SK-N-SH (cell line): ENCODE measurements around the gene ANXA11. TPM values are rescaled to one million over a fixed set of nuclear protein-coding genes. Genes with fewer than 3 reads are reported as not detected.

Experiments used
- CTCF ChIA-PET: fragments of 300-600, 350-600 bp; formaldehyde crosslinking; extraction: SDS; loops from one replicate; lab custom pipeline; 2021; lab: Yijun Ruan, JAX
- POLR2A ChIA-PET: fragments of 350-600 bp; sonication (Branson Sonifier 250); formaldehyde crosslinking; extraction: SDS; loops from one replicate; lab custom pipeline; 2020; ENCODE audit warnings: antibody characterized with exemption, inconsistent platforms; lab: Yijun Ruan, JAX
- DNase-seq: peaks from one replicate; pipeline ENCODE4 v3.0.0; 2012
- H2AFZ ChIP-seq: fragments of 200-600 bp; sonication (generic); 2 replicates; pipeline ENCODE4 v1.8.1; 2016; ENCODE audit warnings: antibody characterized with exemption, mild to moderate bottlenecking, low read depth
- H3F3A ChIP-seq: fragments of 200-600 bp; sonication (generic); replicated peaks from 2 replicates; pipeline ENCODE3; 2016; ENCODE audit warnings: antibody characterized with exemption, mild to moderate bottlenecking; ENCODE audit not compliant: insufficient read depth
- H3K27ac ChIP-seq, 2 experiments: fragments of 200-500 bp in 1 of 2; fragments of 200-600 bp in 1 of 2; sonication (Bioruptor generic) in 1 of 2; sonication (generic), shearing (Covaris generic) in 1 of 2; 2 replicates each; pipeline versions ENCODE4 v1.5.1 to v1.6.1; 2014 to 2016; ENCODE audit warnings: low read depth in 2 of 2, inconsistent platforms in 1 of 2, low read length in 1 of 2, mild to moderate bottlenecking in 1 of 2, mixed read lengths in 1 of 2
- H3K27me3 ChIP-seq: fragments of 200-600 bp; sonication (generic), shearing (Covaris generic); 2 replicates; pipeline ENCODE4 v1.6.1; 2016; ENCODE audit warnings: mixed run types; ENCODE audit not compliant: insufficient read depth
- H3K36me3 ChIP-seq, 2 experiments: fragments of 200-500 bp in 1 of 2; fragments of 200-600 bp in 1 of 2; sonication (Bioruptor generic) in 1 of 2; sonication (generic) in 1 of 2; replicated peaks in 1 of 2; 2 replicates each; pipeline versions ENCODE3 to v1.5.1; 2014 to 2016; ENCODE audit warnings: low read length in 1 of 2, mild to moderate bottlenecking in 1 of 2; ENCODE audit not compliant: insufficient read depth in 2 of 2, control insufficient read depth in 1 of 2
- H3K4me1 ChIP-seq, 2 experiments: fragments of 200-500 bp in 1 of 2; fragments of 200-600 bp in 1 of 2; sonication (Bioruptor generic) in 1 of 2; sonication (generic), shearing (Covaris generic) in 1 of 2; 2 replicates each; pipeline versions ENCODE4 v1.5.1 to v1.6.1; 2014 to 2016; ENCODE audit warnings: low read depth in 1 of 2, low read length in 1 of 2, mixed run types in 1 of 2; ENCODE audit not compliant: insufficient read depth in 2 of 2, control insufficient read depth in 1 of 2
- H3K4me2 ChIP-seq: fragments of 200-600 bp; sonication (generic), shearing (Covaris generic); 2 replicates; pipeline ENCODE4 v1.6.1; 2017; ENCODE audit warnings: mixed run types
- H3K4me3 ChIP-seq, 2 experiments: fragments of 200-500 bp in 1 of 2; fragments of 200-600 bp in 1 of 2; sonication (Bioruptor generic) in 1 of 2; sonication (generic), shearing (Covaris generic) in 1 of 2; 2 replicates each; pipeline versions ENCODE4 v1.5.1 to v1.8.1; 2014 to 2016; ENCODE audit warnings: low read depth in 2 of 2, inconsistent platforms in 1 of 2, low read length in 1 of 2, mild to moderate bottlenecking in 1 of 2, mixed read lengths in 1 of 2, moderate library complexity in 1 of 2
- H3K79me2 ChIP-seq: fragments of 200-600 bp; sonication (generic); 2 replicates; pipeline ENCODE4 v1.8.1; 2017; ENCODE audit warnings: mild to moderate bottlenecking; ENCODE audit not compliant: insufficient read depth
- H3K9ac ChIP-seq: fragments of 200-600 bp; sonication (generic); 2 replicates; pipeline ENCODE4 v1.6.1; 2017; ENCODE audit warnings: mixed run types
- H3K9me2 ChIP-seq: fragments of 200-600 bp; sonication (generic); 2 replicates; pipeline ENCODE4 v1.6.1; 2017; ENCODE audit warnings: mixed run types
- H3K9me3 ChIP-seq: fragments of 200-600 bp; sonication (generic); 2 replicates; pipeline ENCODE4 v1.6.1; 2017; ENCODE audit warnings: mixed run types, mild to moderate bottlenecking, moderate library complexity
- H4K20me1 ChIP-seq: fragments of 200-600 bp; sonication (generic); 2 replicates; pipeline ENCODE4 v1.6.1; 2017; ENCODE audit warnings: mild to moderate bottlenecking, mixed run types; ENCODE audit not compliant: insufficient read depth
- EP300 ChIP-seq, 2 experiments: IDR thresholded peaks; 2 replicates each; pipeline versions ENCODE4 v1.4.0 to v1.6.1; 2012; ENCODE audit warnings: borderline replicate concordance in 1 of 2, low read depth in 1 of 2, low read length in 1 of 2
- FOSL2 ChIP-seq: IDR thresholded peaks from 2 replicates; pipeline ENCODE4 v1.4.0; 2012; ENCODE audit warnings: low read depth, mild to moderate bottlenecking, moderate library complexity, borderline replicate concordance
- FOXJ3 ChIP-seq: sonication (generic); formaldehyde crosslinking; IDR thresholded peaks from 2 replicates; pipeline ENCODE4 v1.5.1; 2020; ENCODE audit warnings: mild to moderate bottlenecking, missing genetic modification reagents
- GABPA ChIP-seq: IDR thresholded peaks from 2 replicates; pipeline ENCODE4 v1.4.0; 2012; ENCODE audit warnings: low read depth, mild to moderate bottlenecking
- GATA2 ChIP-seq: sonication (generic); formaldehyde crosslinking; IDR thresholded peaks from 2 replicates; pipeline ENCODE4 v1.5.0; 2020; ENCODE audit warnings: mild to moderate bottlenecking, missing genetic modification reagents
- IRF3 ChIP-seq: fragments of 150-350 bp; IDR thresholded peaks from 2 replicates; pipeline ENCODE4 v1.6.1; 2016; ENCODE audit warnings: mild to moderate bottlenecking, low read depth, low read length
- MAX ChIP-seq: IDR thresholded peaks from 2 replicates; pipeline ENCODE4 v1.4.0; 2012; ENCODE audit warnings: low read depth
- MEF2A ChIP-seq: IDR thresholded peaks from 2 replicates; pipeline ENCODE4 v1.4.0; 2012; ENCODE audit warnings: low read depth, borderline replicate concordance
- NFIC ChIP-seq: IDR thresholded peaks from 2 replicates; pipeline ENCODE4 v1.4.0; 2012; ENCODE audit warnings: borderline replicate concordance
- REST ChIP-seq: IDR thresholded peaks from 2 replicates; pipeline ENCODE4 v1.6.1; 2012; ENCODE audit warnings: mild to moderate bottlenecking, low read depth, low read length, moderate library complexity
- SIN3A ChIP-seq: IDR thresholded peaks from 2 replicates; pipeline ENCODE4 v1.6.1; 2012; ENCODE audit warnings: low read depth, mild to moderate bottlenecking, low read length, moderate library complexity, borderline replicate concordance
- SMC3 ChIP-seq: IDR thresholded peaks from 2 replicates; pipeline ENCODE4 v1.6.1; 2012; ENCODE audit warnings: low read depth, low read length, improper control_type of control experiment
- TAF1 ChIP-seq: IDR thresholded peaks from 2 replicates; pipeline ENCODE4 v1.6.1; 2012; ENCODE audit warnings: low read depth, mild to moderate bottlenecking, low read length, moderate library complexity, borderline replicate concordance
- USF1 ChIP-seq: IDR thresholded peaks from 2 replicates; pipeline ENCODE4 v1.4.0; 2012; ENCODE audit warnings: low read depth, borderline replicate concordance
- YY1 ChIP-seq: IDR thresholded peaks from 2 replicates; pipeline ENCODE4 v1.4.0; 2012; ENCODE audit warnings: low read depth, mild to moderate bottlenecking
- ZBTB33 ChIP-seq: IDR thresholded peaks from 2 replicates; pipeline ENCODE4 v1.4.0; 2012; ENCODE audit warnings: low read depth, borderline replicate concordance
- WGBS: methylation state at CpG from one replicate; pipeline ENCODE4 v1.1.6; 2017; ENCODE audit warnings: low lambda C conversion rate; 5-methylcytosine and 5-hydroxymethylcytosine counted together
- polyA plus RNA-seq, 3 experiments: library from polyadenylated mRNA; depleted of rRNA; stranded (reverse); fragments of >200 nt; gene quantifications; 2 replicates each; pipeline ENCODE4 v1.2.3, GENCODE V29; 2012

ANXA11 gene
- polyA plus RNA-seq, 1 of the 3 experiments (the other 2 are of a cell fraction), result 53.6 TPM

GRCh38 chr10:80126876-80127275 lies 78.5 kb downstream of the ANXA11 start (continued):
- no peak for TF ChIP-seq REST
- no peak for TF ChIP-seq IRF3
- TF ChIP-seq FOSL2, result no peak
- TF ChIP-seq SMC3, result no peak
- no peak for TF ChIP-seq TAF1
- TF ChIP-seq GABPA, result no peak

- H3K4me1 ChIP-seq, result no peaks in the 10 kb centered on the region
- no peaks in the 10 kb centered on the region for H3F3A ChIP-seq
- 17% methylated on average over 2 of the region's 2 CpGs for WGBS
- H3K4me2 ChIP-seq, result no peak overlapping the region
- no peaks in the 10 kb centered on the region for H3K9me2 ChIP-seq
- no peak overlapping the region for H3K4me3 ChIP-seq
- no peaks in the 10 kb centered on the region for H4K20me1 ChIP-seq
- no peak overlapping the region for H3K27ac ChIP-seq
- DNase-seq, result no peak
- POLR2A ChIA-PET, result no interaction called here
- H3K9ac ChIP-seq, result no peak overlapping the region
- CTCF ChIA-PET, result interaction anchor here (1.5 kb wide), 1 partner anchor 21 kb away, joined by 5 read pairs; no protein-coding TSS in a partner anchor
- H3K27me3 ChIP-seq, result no peaks in the 10 kb centered on the region
- no peaks in the 10 kb centered on the region for H3K79me2 ChIP-seq
- no peak for TF ChIP-seq SMC3
- no peak for TF ChIP-seq MEF2A
- no peak for TF ChIP-seq NFIC
- no peak for TF ChIP-seq USF1
- no peak for TF ChIP-seq SIN3A
- TF ChIP-seq ZBTB33, result no peak
- TF ChIP-seq GATA2 (CRISPR knock-in tag), result no peak
- TF ChIP-seq EP300 (IDR thresholded peaks at IDR 0.05; ENCODE audit: borderline replicate concordance in 1 of 2, low read depth in 1 of 2, low read length in 1 of 2), result no peak
- TF ChIP-seq REST, result no peak
- no peak for TF ChIP-seq YY1
- no peak for TF ChIP-seq FOXJ3 (CRISPR knock-in tag)
- no peak for TF ChIP-seq MAX
- H2AFZ ChIP-seq, result no peak overlapping the region
- no peaks in the 10 kb centered on the region for H3K9me3 ChIP-seq
- no peaks in the 10 kb centered on the region for H3K36me3 ChIP-seq
These were observed 82.6 kb downstream of the ANXA11 start for GRCh38 chr10:80122746-80123145.
